ENCODE measurements around the gene CMPK1. TPM values are rescaled to one million over a fixed set of nuclear protein-coding genes. Genes with fewer than 3 reads are reported as not detected.
"Not testable (repeated sequence)": the region's sequence is repeated elsewhere in the genome, so short reads cannot be mapped to it uniquely, and the experiment has no call there.

Gene CMPK1, protein sequence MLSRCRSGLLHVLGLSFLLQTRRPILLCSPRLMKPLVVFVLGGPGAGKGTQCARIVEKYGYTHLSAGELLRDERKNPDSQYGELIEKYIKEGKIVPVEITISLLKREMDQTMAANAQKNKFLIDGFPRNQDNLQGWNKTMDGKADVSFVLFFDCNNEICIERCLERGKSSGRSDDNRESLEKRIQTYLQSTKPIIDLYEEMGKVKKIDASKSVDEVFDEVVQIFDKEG
- 100 to 1,000 TPM in 1 of 2 donors, 10 to 100 TPM in 1; 81.2 to 105 TPM for polyA plus RNA-seq

GRCh38 chr1:47333578-47333921, at the start of gene CMPK1:
CMPK1 (plus strand) TSS chr1:47333790; CDS start chr1:47333946, 156 bp downstream.
- Histone ChIP-seq H3K4me3 (ENCODE audit: low read depth in 1 of 2, low read length in 2 of 2) (peak within 1 kb of the TSS; percentile 86 to 96), H3K4me1 (ENCODE audit: control insufficient read depth in 2 of 2, insufficient read depth in 2 of 2, low read length in 1 of 2) (peaks cover 3% of the 10 kb centered on the region in 2 donors)
- 0 to 1% methylated on average over 20 to 40 of the region's 40 CpGs for WGBS, 2 donors

DNA sequence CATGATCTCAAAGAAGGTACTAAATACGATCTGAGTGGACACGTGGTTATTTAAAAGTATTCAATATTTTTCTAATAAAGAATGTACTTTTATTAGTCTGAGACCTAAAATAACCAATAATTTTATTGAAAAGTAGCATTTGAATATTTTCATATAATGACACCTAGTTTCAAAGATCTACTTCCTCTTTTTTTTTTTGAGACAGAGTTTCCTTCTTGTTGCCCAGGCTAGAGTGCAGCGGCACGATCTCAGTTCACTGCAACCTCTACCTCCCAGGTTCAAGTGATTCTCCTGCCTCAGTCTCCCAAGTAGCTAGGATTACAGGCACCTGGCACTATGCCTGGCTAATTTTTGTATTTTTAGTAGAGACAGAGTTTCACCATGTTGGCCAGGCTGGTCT, 45.5 kb upstream of the CMPK1 start:
- H3K27ac ChIP-seq (ENCODE audit: low read depth in 2 of 2, low read length in 1 of 2); H3K9me3 ChIP-seq (ENCODE audit: control insufficient read depth in 2 of 2, insufficient read depth in 1 of 2, low read depth in 1 of 2, low read length in 1 of 2); H3K4me1 ChIP-seq (ENCODE audit: control insufficient read depth in 2 of 2, insufficient read depth in 2 of 2, low read length in 1 of 2); H3K4me3 ChIP-seq (ENCODE audit: low read depth in 1 of 2, low read length in 2 of 2); H3K36me3 ChIP-seq (ENCODE audit: control insufficient read depth in 2 of 2, insufficient read depth in 2 of 2, low read length in 1 of 2); H3K27me3 ChIP-seq (ENCODE audit: control insufficient read depth in 1 of 2, insufficient read depth in 2 of 2, low read length in 2 of 2): not testable (repeated sequence)
- WGBS, 2 donors: 89 to 96% methylated on average over 4 of the region's 4 CpGs

More at GRCh38 chr1:47333578-47333921, at the start of gene CMPK1:
- Histone ChIP-seq H3K27ac (ENCODE audit: low read depth in 2 of 2, low read length in 1 of 2) (peak within 1 kb of the TSS; percentile 98 to 99), H3K9me3 (ENCODE audit: control insufficient read depth in 2 of 2, insufficient read depth in 1 of 2, low read depth in 1 of 2, low read length in 1 of 2) (no peaks in the 10 kb centered on the region), H3K27me3 (ENCODE audit: control insufficient read depth in 1 of 2, insufficient read depth in 2 of 2, low read length in 2 of 2) (no peaks in the 10 kb centered on the region), H3K36me3 (ENCODE audit: control insufficient read depth in 2 of 2, insufficient read depth in 2 of 2, low read length in 1 of 2) (no peaks in the 10 kb centered on the region)

DNA sequence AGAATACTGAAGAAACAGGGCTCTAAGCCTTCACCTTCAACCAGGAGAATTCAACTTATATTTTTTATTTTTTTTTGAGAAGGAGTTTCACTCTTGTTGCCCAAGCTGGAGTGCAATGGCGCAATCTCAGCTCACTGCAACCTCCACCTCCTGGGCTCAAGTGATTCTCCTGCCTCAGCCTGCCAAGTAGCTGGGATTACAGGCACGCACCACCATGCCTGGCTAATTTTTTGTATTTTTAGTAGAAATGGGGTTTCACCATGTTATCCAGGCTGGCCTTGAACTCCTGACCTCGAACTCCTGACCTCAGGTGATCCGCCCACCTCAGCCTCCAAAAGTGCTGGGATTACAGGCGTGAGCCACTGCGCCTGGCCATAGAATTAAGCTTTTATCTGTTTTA, 38.7 kb upstream of the CMPK1 start:
- not testable (repeated sequence) for H3K9me3 ChIP-seq (ENCODE audit: control insufficient read depth in 2 of 2, insufficient read depth in 1 of 2, low read depth in 1 of 2, low read length in 1 of 2); H3K4me3 ChIP-seq (ENCODE audit: low read depth in 1 of 2, low read length in 2 of 2); H3K4me1 ChIP-seq (ENCODE audit: control insufficient read depth in 2 of 2, insufficient read depth in 2 of 2, low read length in 1 of 2); H3K27me3 ChIP-seq (ENCODE audit: control insufficient read depth in 1 of 2, insufficient read depth in 2 of 2, low read length in 2 of 2); H3K36me3 ChIP-seq (ENCODE audit: control insufficient read depth in 2 of 2, insufficient read depth in 2 of 2, low read length in 1 of 2); H3K27ac ChIP-seq (ENCODE audit: low read depth in 2 of 2, low read length in 1 of 2)
- 98% methylated on average over 6 of the region's 6 CpGs for WGBS, 2 donors

- 82 to 86% methylated on average over 2 of the region's 2 CpGs for WGBS, 2 donors
- H3K9me3 ChIP-seq (ENCODE audit: control insufficient read depth in 2 of 2, insufficient read depth in 1 of 2, low read depth in 1 of 2, low read length in 1 of 2): no peaks in the 10 kb centered on the region
- no peaks in the 10 kb centered on the region for H3K36me3 ChIP-seq (ENCODE audit: control insufficient read depth in 2 of 2, insufficient read depth in 2 of 2, low read length in 1 of 2)
- no peaks in the 10 kb centered on the region for H3K27me3 ChIP-seq (ENCODE audit: control insufficient read depth in 1 of 2, insufficient read depth in 2 of 2, low read length in 2 of 2)
- H3K4me3 ChIP-seq (ENCODE audit: low read depth in 1 of 2, low read length in 2 of 2): no peak overlapping the region
- no peak overlapping the region for H3K27ac ChIP-seq (ENCODE audit: low read depth in 2 of 2, low read length in 1 of 2)
- no peaks in the 10 kb centered on the region for H3K4me1 ChIP-seq (ENCODE audit: control insufficient read depth in 2 of 2, insufficient read depth in 2 of 2, low read length in 1 of 2)
Measured at GRCh38 chr1:47295579-47295978, 38.0 kb upstream of the CMPK1 start.

GRCh38 chr1:47298025-47298699, 35.4 kb upstream of the CMPK1 start:
- Histone ChIP-seq H3K4me1 (ENCODE audit: control insufficient read depth in 2 of 2, insufficient read depth in 2 of 2, low read length in 1 of 2) (no peaks in the 10 kb centered on the region), H3K4me3 (ENCODE audit: low read depth in 1 of 2, low read length in 2 of 2) (no peak overlapping the region), H3K9me3 (ENCODE audit: control insufficient read depth in 2 of 2, insufficient read depth in 1 of 2, low read depth in 1 of 2, low read length in 1 of 2) (no peaks in the 10 kb centered on the region), H3K27ac (ENCODE audit: low read depth in 2 of 2, low read length in 1 of 2) (no peak overlapping the region), H3K27me3 (ENCODE audit: control insufficient read depth in 1 of 2, insufficient read depth in 2 of 2, low read length in 2 of 2) (no peaks in the 10 kb centered on the region), H3K36me3 (ENCODE audit: control insufficient read depth in 2 of 2, insufficient read depth in 2 of 2, low read length in 1 of 2) (no peaks in the 10 kb centered on the region)

GRCh38 chr1:47302472-47302871, 31.1 kb upstream of the CMPK1 start:
- Histone ChIP-seq H3K9me3 (ENCODE audit: control insufficient read depth in 2 of 2, insufficient read depth in 1 of 2, low read depth in 1 of 2, low read length in 1 of 2) (no peaks in the 10 kb centered on the region), H3K4me3 (ENCODE audit: low read depth in 1 of 2, low read length in 2 of 2) (no peak overlapping the region), H3K4me1 (ENCODE audit: control insufficient read depth in 2 of 2, insufficient read depth in 2 of 2, low read length in 1 of 2) (no peaks in the 10 kb centered on the region), H3K36me3 (ENCODE audit: control insufficient read depth in 2 of 2, insufficient read depth in 2 of 2, low read length in 1 of 2) (no peaks in the 10 kb centered on the region), H3K27me3 (ENCODE audit: control insufficient read depth in 1 of 2, insufficient read depth in 2 of 2, low read length in 2 of 2) (no peaks in the 10 kb centered on the region), H3K27ac (ENCODE audit: low read depth in 2 of 2, low read length in 1 of 2) (no peak overlapping the region)
- WGBS, 2 donors: 94 to 95% methylated on average over 2 of the region's 2 CpGs

DNA sequence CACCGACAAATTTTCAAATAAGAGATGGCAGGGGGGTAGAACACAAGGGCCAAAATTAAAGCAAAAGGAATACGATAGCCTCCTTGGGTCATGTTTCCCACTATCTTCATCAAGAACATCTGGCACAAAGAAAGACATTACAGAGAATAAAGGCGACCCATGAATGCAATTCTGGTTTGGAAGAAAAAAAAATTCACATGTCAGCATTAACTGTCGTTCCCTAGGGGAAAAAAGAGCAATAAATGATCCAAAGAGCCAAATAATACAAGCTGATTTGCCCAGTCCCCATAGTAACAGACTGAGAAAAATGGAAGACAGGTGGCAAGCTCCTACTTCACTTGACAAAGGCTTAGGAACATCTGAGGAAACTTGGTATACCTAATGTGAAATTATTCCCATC, 24.2 kb upstream of the CMPK1 start:
- H3K4me3 ChIP-seq (ENCODE audit: low read depth in 1 of 2, low read length in 2 of 2): no peak overlapping the region
- H3K27ac ChIP-seq (ENCODE audit: low read depth in 2 of 2, low read length in 1 of 2): no peak overlapping the region
- H3K27me3 ChIP-seq (ENCODE audit: control insufficient read depth in 1 of 2, insufficient read depth in 2 of 2, low read length in 2 of 2): no peaks in the 10 kb centered on the region
- H3K4me1 ChIP-seq (ENCODE audit: control insufficient read depth in 2 of 2, insufficient read depth in 2 of 2, low read length in 1 of 2): no peaks in the 10 kb centered on the region
- H3K9me3 ChIP-seq (ENCODE audit: control insufficient read depth in 2 of 2, insufficient read depth in 1 of 2, low read depth in 1 of 2, low read length in 1 of 2): no peaks in the 10 kb centered on the region
- no peaks in the 10 kb centered on the region for H3K36me3 ChIP-seq (ENCODE audit: control insufficient read depth in 2 of 2, insufficient read depth in 2 of 2, low read length in 1 of 2)
- WGBS, 2 donors: 86 to 90% methylated on average over 4 of the region's 4 CpGs

- 0% methylated on average over 54 of the region's 54 CpGs for WGBS, 2 donors
- Histone ChIP-seq H3K27ac (ENCODE audit: low read depth in 2 of 2, low read length in 1 of 2) (peak within 1 kb of the TSS; percentile 89), H3K9me3 (ENCODE audit: control insufficient read depth in 2 of 2, insufficient read depth in 1 of 2, low read depth in 1 of 2, low read length in 1 of 2) (no peaks in the 10 kb centered on the region), H3K27me3 (ENCODE audit: control insufficient read depth in 1 of 2, insufficient read depth in 2 of 2, low read length in 2 of 2) (no peaks in the 10 kb centered on the region), H3K36me3 (ENCODE audit: control insufficient read depth in 2 of 2, insufficient read depth in 2 of 2, low read length in 1 of 2) (no peaks in the 10 kb centered on the region), H3K4me1 (ENCODE audit: control insufficient read depth in 2 of 2, insufficient read depth in 2 of 2, low read length in 1 of 2) (no peaks in the 10 kb centered on the region), H3K4me3 (ENCODE audit: low read depth in 1 of 2, low read length in 2 of 2) (peak within 1 kb of the TSS; percentile 64 to 82)
Measured at GRCh38 chr1:47313915-47314664, 19.5 kb upstream of the CMPK1 start, which contains the start of gene STIL. STIL (minus strand) TSS chr1:47314147; CDS start chr1:47310319, 3,828 bp downstream.

- H3K36me3 ChIP-seq (ENCODE audit: control insufficient read depth in 2 of 2, insufficient read depth in 2 of 2, low read length in 1 of 2): no peaks in the 10 kb centered on the region
- no peak overlapping the region for H3K4me3 ChIP-seq (ENCODE audit: low read depth in 1 of 2, low read length in 2 of 2)
- H3K4me1 ChIP-seq (ENCODE audit: control insufficient read depth in 2 of 2, insufficient read depth in 2 of 2, low read length in 1 of 2): no peaks in the 10 kb centered on the region
- WGBS, 2 donors: 64 to 70% methylated on average over 1 of the region's 1 CpG
- H3K27ac ChIP-seq (ENCODE audit: low read depth in 2 of 2, low read length in 1 of 2): no peak overlapping the region
- H3K27me3 ChIP-seq (ENCODE audit: control insufficient read depth in 1 of 2, insufficient read depth in 2 of 2, low read length in 2 of 2): no peaks in the 10 kb centered on the region
- H3K9me3 ChIP-seq (ENCODE audit: control insufficient read depth in 2 of 2, insufficient read depth in 1 of 2, low read depth in 1 of 2, low read length in 1 of 2): no peaks in the 10 kb centered on the region
Measured at GRCh38 chr1:47317841-47318240, 15.7 kb upstream of the CMPK1 start.
